Gastrocnemius medialis (tissue), 4 donors: ENCODE results near the gene BOD1L2. TPM values are rescaled to one million over a fixed set of nuclear protein-coding genes. Genes with fewer than 3 reads are reported as not detected.

ENCODE experiments used
- ATAC-seq, 2 donors: fragments of 150-250 bp; one replicate each; pipeline ENCODE4 v1.9.1; 2016
- DNase-seq, 2 donors: peaks; one replicate each; pipeline ENCODE4 v3.0.0-alpha.2; 2019
- H3K27ac ChIP-seq, 4 donors: fragments of 200-600 bp; sonication (generic); 1 replicate in 1 of 4; 2 replicates in 3 of 4; pipeline ENCODE4 v1.5.1; 2016 to 2018; ENCODE audit warnings: mild to moderate bottlenecking in 2 of 4, moderate library complexity in 1 of 4
- H3K27me3 ChIP-seq, 3 donors: fragments of 200-600 bp; sonication (generic) in 2 of 3; 1 replicate in 1 of 3; 2 replicates in 2 of 3; pipeline versions ENCODE4 v1.5.1 to v1.6.0; 2016 to 2019; ENCODE audit warnings: mild to moderate bottlenecking in 1 of 3, moderate library complexity in 1 of 3
- H3K36me3 ChIP-seq, 2 donors: fragments of 200-600 bp; sonication (generic) in 1 of 2; one replicate each; pipeline ENCODE4 v1.5.1; 2017 to 2018
- H3K4me1 ChIP-seq, 2 donors: fragments of 200-600 bp; sonication (generic) in 1 of 2; one replicate each; pipeline ENCODE4 v1.5.1; 2016 to 2017; ENCODE audit warnings: mild to moderate bottlenecking in 2 of 2
- H3K4me3 ChIP-seq, 4 donors: fragments of 200-600 bp; sonication (generic) in 3 of 4; 1 replicate in 1 of 4; 2 replicates in 3 of 4; pipeline ENCODE4 v1.5.1; 2016 to 2019; ENCODE audit warnings: mild to moderate bottlenecking in 2 of 4
- H3K9me3 ChIP-seq, 3 donors: fragments of 200-600 bp; sonication (generic) in 2 of 3; 1 replicate in 1 of 3; 2 replicates in 2 of 3; pipeline ENCODE4 v1.5.1; 2016 to 2019
- POLR2A ChIP-seq, 2 donors: fragments of 450-650 bp; IDR thresholded peaks; one replicate each; pipeline ENCODE4 v1.6.1; 2017; ENCODE audit warnings: antibody characterized with exemption in 2 of 2, mild to moderate bottlenecking in 2 of 2, moderate library complexity in 2 of 2
- in situ Hi-C, 4 donors: fragments of 200-750 bp; cut with MboI; loops; one replicate each; pipeline versions ENCODE4 v1.15.0 to v1.8.0; 2017; ENCODE audit warnings: low sequenced_read_pairs in 4 of 4
- intact Hi-C: fragments of 100-400 bp; cut with DNase I; formaldehyde crosslinking; loops from one replicate; pipeline ENCODE4 v1.15.1; 2023; ENCODE audit warnings: low total_unique reads
- total RNA-seq, 4 donors: library from RNA; depleted of rRNA; stranded (reverse); fragments of >200 nt; gene quantifications; one replicate each; pipeline versions ENCODE4 v1.1.0 to v1.2.3, GENCODE V29; 2016
- TF ChIP-seq, protein P1 (sequence below), 5 experiments: fragments of 450-650 bp in 3 of 5; fragments of 200-600 bp in 2 of 5; sonication (generic) in 2 of 5; IDR thresholded peaks in 4 of 5; conservative IDR thresholded peaks in 1 of 5; 1 replicate in 4 of 5; 2 replicates in 1 of 5; pipeline ENCODE4 v1.5.1; 2016 to 2019; ENCODE audit warnings: antibody characterized with exemption in 5 of 5, mild to moderate bottlenecking in 3 of 5, moderate library complexity in 3 of 5

Gene BOD1L2
- total RNA-seq, 4 donors from 2014 or later: not detected

DNA sequence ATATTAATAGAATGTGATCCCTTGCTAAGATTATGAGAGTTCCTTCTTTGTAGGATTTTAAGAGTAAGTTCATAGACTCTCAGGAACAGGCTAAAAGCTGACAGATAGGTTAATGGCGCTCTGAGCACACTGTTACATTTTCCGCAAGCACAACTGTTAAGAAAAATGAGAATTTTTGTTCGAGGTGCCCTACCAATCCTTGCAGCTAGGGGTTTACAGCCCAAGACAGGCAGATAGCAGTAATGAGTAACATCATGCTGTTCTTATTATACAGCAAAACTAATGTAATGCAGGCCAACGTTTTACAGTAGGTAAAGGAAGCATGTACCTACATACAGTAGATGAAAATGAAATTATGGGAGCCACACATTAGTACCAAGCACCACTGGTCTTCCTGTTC lies 11.2 kb upstream of the BOD1L2 start:
- intact Hi-C loops: no loop called here
- Histone ChIP-seq H3K4me1 (no peaks in the 10 kb centered on the region), H3K27me3 (no peaks in the 10 kb centered on the region), H3K36me3 (no peaks in the 10 kb centered on the region), H3K27ac (no peak overlapping the region), H3K4me3 (no peak overlapping the region), H3K9me3 (no peaks in the 10 kb centered on the region)
- no peak for TF ChIP-seq POLR2A (IDR thresholded peaks at IDR 0.05)
- TF ChIP-seq, protein P1, sequence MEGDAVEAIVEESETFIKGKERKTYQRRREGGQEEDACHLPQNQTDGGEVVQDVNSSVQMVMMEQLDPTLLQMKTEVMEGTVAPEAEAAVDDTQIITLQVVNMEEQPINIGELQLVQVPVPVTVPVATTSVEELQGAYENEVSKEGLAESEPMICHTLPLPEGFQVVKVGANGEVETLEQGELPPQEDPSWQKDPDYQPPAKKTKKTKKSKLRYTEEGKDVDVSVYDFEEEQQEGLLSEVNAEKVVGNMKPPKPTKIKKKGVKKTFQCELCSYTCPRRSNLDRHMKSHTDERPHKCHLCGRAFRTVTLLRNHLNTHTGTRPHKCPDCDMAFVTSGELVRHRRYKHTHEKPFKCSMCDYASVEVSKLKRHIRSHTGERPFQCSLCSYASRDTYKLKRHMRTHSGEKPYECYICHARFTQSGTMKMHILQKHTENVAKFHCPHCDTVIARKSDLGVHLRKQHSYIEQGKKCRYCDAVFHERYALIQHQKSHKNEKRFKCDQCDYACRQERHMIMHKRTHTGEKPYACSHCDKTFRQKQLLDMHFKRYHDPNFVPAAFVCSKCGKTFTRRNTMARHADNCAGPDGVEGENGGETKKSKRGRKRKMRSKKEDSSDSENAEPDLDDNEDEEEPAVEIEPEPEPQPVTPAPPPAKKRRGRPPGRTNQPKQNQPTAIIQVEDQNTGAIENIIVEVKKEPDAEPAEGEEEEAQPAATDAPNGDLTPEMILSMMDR (IDR thresholded peaks at IDR 0.05 in 4 of 5, conservative IDR thresholded peaks at IDR 0.05 in 1 of 5): no peak
- in situ Hi-C loops: no loop called here
- DNase-seq (no peak), ATAC-seq (no peak)

DNA sequence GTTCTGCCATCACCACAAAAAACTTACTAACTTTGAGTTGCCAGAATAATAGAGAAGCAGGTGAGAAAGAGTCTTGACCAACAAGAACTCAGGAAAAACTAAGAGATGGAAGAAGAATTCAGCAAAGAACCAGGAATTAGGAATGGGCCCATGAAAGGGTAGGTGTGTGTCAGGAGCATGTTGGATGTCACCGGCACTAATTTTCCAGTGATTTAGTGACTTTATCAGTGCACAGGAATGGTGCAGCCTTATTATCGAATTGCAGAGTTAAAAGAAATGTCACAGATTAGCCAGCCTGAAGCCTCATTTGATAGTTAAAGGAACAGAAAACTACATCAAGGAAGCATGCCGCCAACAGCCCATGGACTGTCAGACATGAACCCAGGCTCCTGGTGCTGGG lies 9.0 kb upstream of the BOD1L2 start:
- Histone ChIP-seq H3K27me3 (no peaks in the 10 kb centered on the region), H3K4me1 (no peaks in the 10 kb centered on the region), H3K4me3 (no peak overlapping the region), H3K27ac (no peak overlapping the region), H3K9me3 (no peaks in the 10 kb centered on the region), H3K36me3 (no peaks in the 10 kb centered on the region)
- DNase-seq (no peak), ATAC-seq (no peak)
- intact Hi-C loops: no loop called here
- in situ Hi-C loops: no loop called here
- TF ChIP-seq POLR2A (IDR thresholded peaks at IDR 0.05): no peak
- TF ChIP-seq, protein P1 (IDR thresholded peaks at IDR 0.05 in 4 of 5, conservative IDR thresholded peaks at IDR 0.05 in 1 of 5): no peak

DNA sequence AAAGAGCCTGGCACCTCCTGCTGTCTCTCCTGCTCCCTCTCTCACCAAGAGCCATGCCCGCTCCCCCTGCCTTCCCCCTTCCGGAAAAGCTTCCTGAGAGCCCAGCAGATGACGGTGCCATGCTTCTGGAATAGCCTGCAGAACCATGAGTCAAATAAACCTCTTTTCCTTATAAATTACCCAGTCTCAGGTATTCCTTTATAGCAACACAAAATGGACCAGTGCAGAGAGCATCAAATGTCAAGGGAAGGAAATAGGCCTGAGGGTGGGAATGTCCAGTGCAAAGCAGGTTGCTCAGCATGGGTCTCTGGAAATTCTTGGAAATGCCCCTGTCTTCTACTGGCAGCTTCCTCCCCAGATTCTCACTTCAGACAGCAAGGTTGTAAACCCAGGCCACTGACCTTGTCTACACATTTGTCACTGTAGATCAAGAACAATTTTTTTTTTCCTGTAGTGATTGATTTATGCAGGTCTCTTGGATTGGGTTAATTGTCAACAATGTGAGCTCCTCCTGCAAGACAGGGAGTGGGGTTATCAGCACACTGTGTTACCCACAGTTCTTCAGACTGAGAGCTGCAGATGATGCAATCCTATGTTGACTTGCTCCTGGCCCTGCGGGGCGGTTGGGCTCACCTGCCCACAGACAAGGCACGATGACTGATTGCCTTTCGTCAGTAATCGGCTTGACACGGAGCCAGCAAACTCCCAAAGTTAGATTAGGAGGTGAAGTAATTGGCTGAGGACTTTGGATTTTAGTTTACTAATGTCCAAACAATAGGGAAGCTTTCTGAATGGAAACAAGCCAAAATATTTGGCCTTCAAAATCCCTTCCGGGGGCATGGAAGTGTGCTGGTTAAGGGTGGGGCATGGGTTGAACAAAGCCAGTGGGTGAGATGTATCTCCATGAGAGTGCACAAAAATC lies 5.4 kb upstream of the BOD1L2 start:
- Histone ChIP-seq H3K36me3 (no peaks in the 10 kb centered on the region), H3K4me1 (no peaks in the 10 kb centered on the region), H3K4me3 (no peak overlapping the region), H3K9me3 (no peaks in the 10 kb centered on the region), H3K27me3 (no peaks in the 10 kb centered on the region), H3K27ac (no peak overlapping the region)
- ATAC-seq: no peak
- in situ Hi-C loops (no loop called here), intact Hi-C loops (no loop called here)
- no peak for DNase-seq
- TF ChIP-seq, protein P1 (IDR thresholded peaks at IDR 0.05 in 4 of 5, conservative IDR thresholded peaks at IDR 0.05 in 1 of 5): no peak
- no peak for TF ChIP-seq POLR2A (IDR thresholded peaks at IDR 0.05)

DNA sequence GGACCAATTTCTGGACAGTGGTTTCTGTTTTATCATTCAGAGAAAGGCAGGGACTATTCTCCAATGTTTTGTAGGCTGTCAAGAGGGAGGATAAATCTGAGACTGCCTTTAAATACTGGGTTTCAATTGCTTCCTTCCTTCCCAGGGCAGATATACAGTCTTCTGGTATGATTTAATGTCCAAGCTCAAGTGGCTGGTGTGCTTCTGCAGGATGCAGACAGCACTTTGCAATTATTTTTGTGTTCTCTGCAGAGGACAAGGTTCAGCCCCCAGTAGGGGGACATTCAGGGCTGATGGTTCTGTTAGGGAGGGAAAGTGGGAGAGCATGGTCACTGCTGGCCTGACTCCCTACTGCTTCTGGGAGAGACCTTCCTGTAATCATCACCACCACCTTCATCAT lies 4.6 kb upstream of the BOD1L2 start:
- Histone ChIP-seq H3K9me3 (no peaks in the 10 kb centered on the region), H3K4me3 (no peak overlapping the region), H3K36me3 (no peaks in the 10 kb centered on the region), H3K27ac (no peak overlapping the region), H3K27me3 (no peaks in the 10 kb centered on the region), H3K4me1 (no peaks in the 10 kb centered on the region)
- DNase-seq (no peak), ATAC-seq (no peak)
- intact Hi-C loops: no loop called here
- TF ChIP-seq, protein P1 (IDR thresholded peaks at IDR 0.05 in 4 of 5, conservative IDR thresholded peaks at IDR 0.05 in 1 of 5): no peak
- TF ChIP-seq POLR2A (IDR thresholded peaks at IDR 0.05): no peak
- in situ Hi-C loops: no loop called here
